ENCODE results near the gene CDCA5.
A peak's percentile ranks its signal among the peaks of the same experiment; 100 is the strongest.

CDCA5 gene

DNA sequence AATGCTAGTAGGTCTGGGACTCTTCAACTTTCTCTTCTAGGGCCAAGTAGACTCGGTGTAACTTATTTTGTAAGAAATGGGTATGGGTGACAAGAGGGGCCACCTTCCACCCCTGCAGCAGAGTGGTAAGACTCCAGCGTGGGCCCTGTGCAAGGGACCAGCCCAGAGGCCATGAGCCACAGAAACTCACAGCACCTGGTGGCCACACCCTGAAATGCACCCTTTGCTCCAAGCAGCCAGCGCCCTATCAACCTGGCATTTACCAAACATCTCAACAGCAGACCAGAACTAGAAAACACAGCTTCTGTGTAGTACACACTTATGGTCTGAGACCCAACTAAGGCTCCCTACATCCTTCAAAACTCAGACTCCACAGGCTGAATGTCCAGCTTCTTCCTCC is 5.7 kb downstream of the CDCA5 start:
- H2AFZ ChIP-seq (ENCODE audit: low read length) = no peak overlapping the region
- no peaks in the 10 kb centered on the region for H4K20me1 ChIP-seq (ENCODE audit: insufficient read depth, low read length)
- H3K27ac ChIP-seq (ENCODE audit: low read depth, low read length, poor library complexity, severe bottlenecking) = peak overlapping the region; percentile 69
- peaks cover 12% of the 10 kb centered on the region for H3K79me2 ChIP-seq (ENCODE audit: insufficient read depth, low read length)
- H3F3A ChIP-seq (ENCODE audit: insufficient read depth, low read length) = no peaks in the 10 kb centered on the region
- no peaks in the 10 kb centered on the region for H3K9me2 ChIP-seq (ENCODE audit: low read depth, low read length)
- peaks cover 74% of the 10 kb centered on the region for H3K36me3 ChIP-seq (ENCODE audit: insufficient read depth, low read length)
- peak overlapping the region; percentile 24 for H3K4me3 ChIP-seq (ENCODE audit: low read depth, low read length, poor library complexity, severe bottlenecking)
- H3K4me1 ChIP-seq (ENCODE audit: insufficient read depth, low read length, severe bottlenecking) = peaks cover 40% of the 10 kb centered on the region
- peak overlapping the region; percentile 49 for H3K4me2 ChIP-seq (ENCODE audit: low read length)
- no peaks in the 10 kb centered on the region for H3K27me3 ChIP-seq (ENCODE audit: insufficient read depth, low read length)
- H3K9ac ChIP-seq (ENCODE audit: low read length) = peak overlapping the region; percentile 18; the same call in 1 of the 2 replicates
- H3K9me3 ChIP-seq (ENCODE audit: low read length) = no peaks in the 10 kb centered on the region
- no peak for TF ChIP-seq EZH2 (IDR thresholded peaks at IDR 0.05; ENCODE audit: borderline replicate concordance, low read length)
- TF ChIP-seq, protein P1, sequence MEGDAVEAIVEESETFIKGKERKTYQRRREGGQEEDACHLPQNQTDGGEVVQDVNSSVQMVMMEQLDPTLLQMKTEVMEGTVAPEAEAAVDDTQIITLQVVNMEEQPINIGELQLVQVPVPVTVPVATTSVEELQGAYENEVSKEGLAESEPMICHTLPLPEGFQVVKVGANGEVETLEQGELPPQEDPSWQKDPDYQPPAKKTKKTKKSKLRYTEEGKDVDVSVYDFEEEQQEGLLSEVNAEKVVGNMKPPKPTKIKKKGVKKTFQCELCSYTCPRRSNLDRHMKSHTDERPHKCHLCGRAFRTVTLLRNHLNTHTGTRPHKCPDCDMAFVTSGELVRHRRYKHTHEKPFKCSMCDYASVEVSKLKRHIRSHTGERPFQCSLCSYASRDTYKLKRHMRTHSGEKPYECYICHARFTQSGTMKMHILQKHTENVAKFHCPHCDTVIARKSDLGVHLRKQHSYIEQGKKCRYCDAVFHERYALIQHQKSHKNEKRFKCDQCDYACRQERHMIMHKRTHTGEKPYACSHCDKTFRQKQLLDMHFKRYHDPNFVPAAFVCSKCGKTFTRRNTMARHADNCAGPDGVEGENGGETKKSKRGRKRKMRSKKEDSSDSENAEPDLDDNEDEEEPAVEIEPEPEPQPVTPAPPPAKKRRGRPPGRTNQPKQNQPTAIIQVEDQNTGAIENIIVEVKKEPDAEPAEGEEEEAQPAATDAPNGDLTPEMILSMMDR (IDR thresholded peaks at IDR 0.05; ENCODE audit: low read length) = peak; percentile 77

DNA sequence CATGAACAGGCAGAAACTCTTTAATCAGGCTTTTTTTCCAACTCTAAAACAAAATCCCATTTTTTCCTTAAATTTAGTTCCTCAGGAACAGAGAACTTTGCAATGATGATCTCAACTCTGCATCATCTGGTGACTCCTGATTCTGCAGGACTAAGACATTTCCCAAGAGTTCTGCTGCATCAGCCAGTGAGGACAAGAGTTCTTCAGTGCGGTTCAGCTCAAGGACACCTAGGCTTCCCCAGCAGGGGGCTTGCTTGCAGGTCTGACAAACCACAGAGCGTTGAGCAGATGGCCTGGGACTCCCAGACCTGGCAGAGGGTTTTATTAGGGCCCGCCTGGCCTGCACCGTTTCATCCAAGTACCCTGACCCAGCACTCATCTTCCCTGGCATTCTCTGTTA is 6.4 kb downstream of the CDCA5 start:
- no peak overlapping the region for H3K9ac ChIP-seq (ENCODE audit: low read length)
- H4K20me1 ChIP-seq (ENCODE audit: insufficient read depth, low read length) = no peaks in the 10 kb centered on the region
- peaks cover 6% of the 10 kb centered on the region for H3K79me2 ChIP-seq (ENCODE audit: insufficient read depth, low read length)
- H3K9me3 ChIP-seq (ENCODE audit: low read length) = no peaks in the 10 kb centered on the region
- H3F3A ChIP-seq (ENCODE audit: insufficient read depth, low read length) = no peaks in the 10 kb centered on the region
- TF ChIP-seq EZH2 (IDR thresholded peaks at IDR 0.05; ENCODE audit: borderline replicate concordance, low read length) = no peak
- no peaks in the 10 kb centered on the region for H3K27me3 ChIP-seq (ENCODE audit: insufficient read depth, low read length)
- no peak overlapping the region for H3K4me3 ChIP-seq (ENCODE audit: low read depth, low read length, poor library complexity, severe bottlenecking)
- peaks cover 68% of the 10 kb centered on the region for H3K36me3 ChIP-seq (ENCODE audit: insufficient read depth, low read length)
- no peaks in the 10 kb centered on the region for H3K9me2 ChIP-seq (ENCODE audit: low read depth, low read length)
- H3K4me1 ChIP-seq (ENCODE audit: insufficient read depth, low read length, severe bottlenecking) = peaks cover 35% of the 10 kb centered on the region
- H3K27ac ChIP-seq (ENCODE audit: low read depth, low read length, poor library complexity, severe bottlenecking) = no peak overlapping the region
- no peak overlapping the region for H2AFZ ChIP-seq (ENCODE audit: low read length)
- no peak overlapping the region; the same call in 1 of the 2 replicates for H3K4me2 ChIP-seq (ENCODE audit: low read length)

DNA sequence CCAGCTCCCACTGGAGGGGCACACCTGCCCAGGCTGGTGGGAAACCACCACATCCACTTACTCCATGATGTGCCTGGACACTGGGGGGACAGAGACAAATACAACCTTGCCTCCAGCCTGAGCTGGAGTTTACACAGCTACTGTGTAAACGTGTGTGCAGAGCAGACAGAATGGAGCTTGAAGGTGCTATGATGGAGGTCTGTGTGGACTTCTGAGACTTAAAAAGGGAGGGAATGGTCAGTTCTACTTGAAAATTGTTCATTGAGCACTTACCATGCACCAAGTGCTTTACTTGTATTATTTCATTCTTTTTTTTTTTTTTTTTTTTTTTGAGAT is 11.2 kb downstream of the CDCA5 start:
- peak overlapping the region; percentile 47; the same call in 1 of the 2 replicates for H3K4me2 ChIP-seq (ENCODE audit: low read length)
- TF ChIP-seq, protein P1 (IDR thresholded peaks at IDR 0.05; ENCODE audit: low read length) = no peak
- TF ChIP-seq EZH2 (IDR thresholded peaks at IDR 0.05; ENCODE audit: borderline replicate concordance, low read length) = no peak

More for the DNA sequence above, 11.2 kb downstream of the CDCA5 start:
- Histone ChIP-seq H4K20me1 (ENCODE audit: insufficient read depth, low read length) (no peaks in the 10 kb centered on the region), H3K4me3 (ENCODE audit: low read depth, low read length, poor library complexity, severe bottlenecking) (no peak overlapping the region), H3K36me3 (ENCODE audit: insufficient read depth, low read length) (peaks cover 23% of the 10 kb centered on the region), H3K9me3 (ENCODE audit: low read length) (no peaks in the 10 kb centered on the region), H3K4me1 (ENCODE audit: insufficient read depth, low read length, severe bottlenecking) (peaks cover 13% of the 10 kb centered on the region), H3F3A (ENCODE audit: insufficient read depth, low read length) (no peaks in the 10 kb centered on the region), H3K27ac (ENCODE audit: low read depth, low read length, poor library complexity, severe bottlenecking) (no peak overlapping the region), H3K27me3 (ENCODE audit: insufficient read depth, low read length) (no peaks in the 10 kb centered on the region), H3K9me2 (ENCODE audit: low read depth, low read length) (no peaks in the 10 kb centered on the region), H3K79me2 (ENCODE audit: insufficient read depth, low read length) (no peaks in the 10 kb centered on the region), H2AFZ (ENCODE audit: low read length) (no peak overlapping the region), H3K9ac (ENCODE audit: low read length) (no peak overlapping the region; the same call in 1 of the 2 replicates)

Data from OCI-LY1 (cell line).